Astrocyte (in vitro differentiated cells and primary cell): ENCODE measurements around the gene OR2T34.
"Not testable (repeated sequence)": the region's sequence is repeated elsewhere in the genome, so short reads cannot be mapped to it uniquely, and the experiment has no call there.

Experiments
- EZH2 ChIP-seq: IDR thresholded peaks from 2 replicates; pipeline ENCODE4 v1.6.1; 2012; ENCODE audit warnings: mild to moderate bottlenecking, low read length, inconsistent platforms; ENCODE audit not compliant: insufficient read depth
- TF ChIP-seq, protein P1 (sequence below): IDR thresholded peaks from 2 replicates; pipeline ENCODE4 v1.5.1; 2011; ENCODE audit warnings: low read depth, mild to moderate bottlenecking, inconsistent platforms, low read length, moderate library complexity; ENCODE audit not compliant: insufficient read depth

GRCh38 chr1:248569049-248569448, 5.5 kb downstream of the OR2T34 start:
- TF ChIP-seq, protein P1, sequence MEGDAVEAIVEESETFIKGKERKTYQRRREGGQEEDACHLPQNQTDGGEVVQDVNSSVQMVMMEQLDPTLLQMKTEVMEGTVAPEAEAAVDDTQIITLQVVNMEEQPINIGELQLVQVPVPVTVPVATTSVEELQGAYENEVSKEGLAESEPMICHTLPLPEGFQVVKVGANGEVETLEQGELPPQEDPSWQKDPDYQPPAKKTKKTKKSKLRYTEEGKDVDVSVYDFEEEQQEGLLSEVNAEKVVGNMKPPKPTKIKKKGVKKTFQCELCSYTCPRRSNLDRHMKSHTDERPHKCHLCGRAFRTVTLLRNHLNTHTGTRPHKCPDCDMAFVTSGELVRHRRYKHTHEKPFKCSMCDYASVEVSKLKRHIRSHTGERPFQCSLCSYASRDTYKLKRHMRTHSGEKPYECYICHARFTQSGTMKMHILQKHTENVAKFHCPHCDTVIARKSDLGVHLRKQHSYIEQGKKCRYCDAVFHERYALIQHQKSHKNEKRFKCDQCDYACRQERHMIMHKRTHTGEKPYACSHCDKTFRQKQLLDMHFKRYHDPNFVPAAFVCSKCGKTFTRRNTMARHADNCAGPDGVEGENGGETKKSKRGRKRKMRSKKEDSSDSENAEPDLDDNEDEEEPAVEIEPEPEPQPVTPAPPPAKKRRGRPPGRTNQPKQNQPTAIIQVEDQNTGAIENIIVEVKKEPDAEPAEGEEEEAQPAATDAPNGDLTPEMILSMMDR = not testable (repeated sequence)
- TF ChIP-seq EZH2 = not testable (repeated sequence)
